Measurements from ENCODE around the gene ANP32D.

DNA sequence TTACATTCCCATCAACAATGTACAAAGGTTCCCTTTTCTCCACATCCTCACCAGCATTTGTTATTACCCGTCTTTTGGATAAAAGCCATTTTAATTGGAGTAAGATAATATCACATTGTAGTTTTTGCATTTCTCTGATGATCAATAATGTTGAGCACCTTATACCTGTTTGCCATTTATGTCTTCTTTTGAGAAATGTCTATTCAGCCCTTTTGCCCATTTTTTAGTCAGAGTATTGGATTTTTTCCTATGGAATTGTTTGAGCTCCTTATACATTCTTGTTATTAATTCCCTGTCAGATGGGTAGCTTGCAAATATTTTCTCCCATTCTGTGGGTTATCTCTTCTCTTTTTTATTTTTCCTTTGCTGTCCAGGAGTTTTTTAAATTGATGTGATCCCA, 42.4 kb downstream of the ANP32D start:
- TF ChIP-seq CTCF (conservative IDR thresholded peaks at IDR 0.05; ENCODE audit: low read depth, low read length) (no peak), EZH2 (IDR thresholded peaks at IDR 0.05; ENCODE audit: borderline replicate concordance, low read depth, low read length, poor library complexity, severe bottlenecking) (no peak)

Measured in A673 (cell line).